Testis (tissue), 2 donors: ENCODE measurements around the gene PSMD12.

Experiments
- CTCF ChIP-seq, 3 experiments: fragments of 450-650 bp in 2 of 3; fragments of 200-600 bp in 1 of 3; sonication (generic) in 1 of 3; IDR thresholded peaks; one replicate each; pipeline ENCODE4 v1.5.1; 2016 to 2019; ENCODE audit warnings: antibody characterized with exemption in 3 of 3, mild to moderate bottlenecking in 2 of 3, moderate library complexity in 1 of 3
- POLR2A ChIP-seq: fragments of 450-650 bp; IDR thresholded peaks from one replicate; pipeline ENCODE4 v1.6.1; 2017; ENCODE audit warnings: antibody characterized with exemption, mild to moderate bottlenecking, moderate library complexity

GRCh38 chr17:67365738-67366192 is 612 bp downstream of the PSMD12 start:
- no peak for TF ChIP-seq CTCF (IDR thresholded peaks at IDR 0.05)
- TF ChIP-seq POLR2A: no peak
